Measurements from ENCODE around the gene SYVN1.

Gene SYVN1

GRCh38 chr11:65087216-65087615 is 47.1 kb downstream of the SYVN1 start:
- H3K9me2 ChIP-seq (ENCODE audit: low read depth, low read length) = no peaks in the 10 kb centered on the region
- no peak overlapping the region for H3K4me2 ChIP-seq (ENCODE audit: low read length)
- no peak overlapping the region for H2AFZ ChIP-seq (ENCODE audit: low read length)
- H3F3A ChIP-seq (ENCODE audit: insufficient read depth, low read length) = no peaks in the 10 kb centered on the region
- TF ChIP-seq EZH2 (IDR thresholded peaks at IDR 0.05; ENCODE audit: borderline replicate concordance, low read length) = no peak
- H3K27me3 ChIP-seq (ENCODE audit: insufficient read depth, low read length) = no peaks in the 10 kb centered on the region
- H3K79me2 ChIP-seq (ENCODE audit: insufficient read depth, low read length) = peaks cover 13% of the 10 kb centered on the region
- no peaks in the 10 kb centered on the region for H3K9me3 ChIP-seq (ENCODE audit: low read length)
- peaks cover 46% of the 10 kb centered on the region for H3K4me1 ChIP-seq (ENCODE audit: insufficient read depth, low read length, severe bottlenecking)
- H3K4me3 ChIP-seq (ENCODE audit: low read depth, low read length, poor library complexity, severe bottlenecking) = no peak overlapping the region
- H3K36me3 ChIP-seq (ENCODE audit: insufficient read depth, low read length) = peaks cover 41% of the 10 kb centered on the region; the same call in 1 of the 2 replicates
- no peak overlapping the region for H3K9ac ChIP-seq (ENCODE audit: low read length)
- no peaks in the 10 kb centered on the region for H4K20me1 ChIP-seq (ENCODE audit: insufficient read depth, low read length)
- H3K27ac ChIP-seq (ENCODE audit: low read depth, low read length, poor library complexity, severe bottlenecking) = no peak overlapping the region

- Histone ChIP-seq H4K20me1 (ENCODE audit: insufficient read depth, low read length) (no peaks in the 10 kb centered on the region), H3K36me3 (ENCODE audit: insufficient read depth, low read length) (peaks cover 45% of the 10 kb centered on the region; the same call in 1 of the 2 replicates), H3K9me3 (ENCODE audit: low read length) (no peaks in the 10 kb centered on the region), H3K79me2 (ENCODE audit: insufficient read depth, low read length) (peaks cover 17% of the 10 kb centered on the region), H3K9ac (ENCODE audit: low read length) (no peak overlapping the region), H3K9me2 (ENCODE audit: low read depth, low read length) (no peaks in the 10 kb centered on the region), H3K4me2 (ENCODE audit: low read length) (no peak overlapping the region), H3K27ac (ENCODE audit: low read depth, low read length, poor library complexity, severe bottlenecking) (no peak overlapping the region), H3F3A (ENCODE audit: insufficient read depth, low read length) (no peaks in the 10 kb centered on the region), H2AFZ (ENCODE audit: low read length) (no peak overlapping the region), H3K27me3 (ENCODE audit: insufficient read depth, low read length) (no peaks in the 10 kb centered on the region), H3K4me1 (ENCODE audit: insufficient read depth, low read length, severe bottlenecking) (peaks cover 46% of the 10 kb centered on the region), H3K4me3 (ENCODE audit: low read depth, low read length, poor library complexity, severe bottlenecking) (no peak overlapping the region)
- TF ChIP-seq EZH2 (IDR thresholded peaks at IDR 0.05; ENCODE audit: borderline replicate concordance, low read length) (no peak), CTCF (IDR thresholded peaks at IDR 0.05; ENCODE audit: low read length) (no peak)
Observed at GRCh38 chr11:65086809-65087208, 47.5 kb downstream of the SYVN1 start.

- H3K4me3 ChIP-seq (ENCODE audit: low read depth, low read length, poor library complexity, severe bottlenecking) = no peak overlapping the region
Observed at GRCh38 chr11:65085446-65085845, 48.9 kb downstream of the SYVN1 start.

GRCh38 chr11:65084598-65085375 is 49.5 kb downstream of the SYVN1 start:
- Histone ChIP-seq H3K4me3 (ENCODE audit: low read depth, low read length, poor library complexity, severe bottlenecking) (peak overlapping the region; percentile 97), H3K9me2 (ENCODE audit: low read depth, low read length) (no peaks in the 10 kb centered on the region), H3K9me3 (ENCODE audit: low read length) (no peaks in the 10 kb centered on the region), H3K36me3 (ENCODE audit: insufficient read depth, low read length) (peaks cover 63% of the 10 kb centered on the region), H3K79me2 (ENCODE audit: insufficient read depth, low read length) (peaks cover 18% of the 10 kb centered on the region), H3K4me2 (ENCODE audit: low read length) (peak overlapping the region; percentile 98), H3K27ac (ENCODE audit: low read depth, low read length, poor library complexity, severe bottlenecking) (peak overlapping the region; percentile 51), H4K20me1 (ENCODE audit: insufficient read depth, low read length) (no peaks in the 10 kb centered on the region), H3F3A (ENCODE audit: insufficient read depth, low read length) (no peaks in the 10 kb centered on the region), H3K9ac (ENCODE audit: low read length) (peak overlapping the region; percentile 98), H2AFZ (ENCODE audit: low read length) (no peak overlapping the region), H3K4me1 (ENCODE audit: insufficient read depth, low read length, severe bottlenecking) (peaks cover 38% of the 10 kb centered on the region), H3K27me3 (ENCODE audit: insufficient read depth, low read length) (no peaks in the 10 kb centered on the region)
- no peak for TF ChIP-seq EZH2 (IDR thresholded peaks at IDR 0.05; ENCODE audit: borderline replicate concordance, low read length)
- no peak for TF ChIP-seq CTCF (IDR thresholded peaks at IDR 0.05; ENCODE audit: low read length)

More at GRCh38 chr11:65085446-65085845, 48.9 kb downstream of the SYVN1 start:
- peaks cover 18% of the 10 kb centered on the region for H3K79me2 ChIP-seq (ENCODE audit: insufficient read depth, low read length)
- peaks cover 58% of the 10 kb centered on the region for H3K36me3 ChIP-seq (ENCODE audit: insufficient read depth, low read length)
- H3K9me2 ChIP-seq (ENCODE audit: low read depth, low read length) = no peaks in the 10 kb centered on the region
- no peak overlapping the region for H3K4me2 ChIP-seq (ENCODE audit: low read length)
- H3K9ac ChIP-seq (ENCODE audit: low read length) = no peak overlapping the region; the same call in 1 of the 2 replicates
- no peaks in the 10 kb centered on the region for H4K20me1 ChIP-seq (ENCODE audit: insufficient read depth, low read length)
- no peak overlapping the region for H3K27ac ChIP-seq (ENCODE audit: low read depth, low read length, poor library complexity, severe bottlenecking)
- no peaks in the 10 kb centered on the region for H3K9me3 ChIP-seq (ENCODE audit: low read length)
- H3F3A ChIP-seq (ENCODE audit: insufficient read depth, low read length) = no peaks in the 10 kb centered on the region
- no peak for TF ChIP-seq EZH2 (IDR thresholded peaks at IDR 0.05; ENCODE audit: borderline replicate concordance, low read length)
- no peaks in the 10 kb centered on the region for H3K27me3 ChIP-seq (ENCODE audit: insufficient read depth, low read length)
- H2AFZ ChIP-seq (ENCODE audit: low read length) = no peak overlapping the region
- peaks cover 43% of the 10 kb centered on the region for H3K4me1 ChIP-seq (ENCODE audit: insufficient read depth, low read length, severe bottlenecking)

Data from OCI-LY1 (cell line).